Germinal center (tissue), 1 donor: ENCODE results near the gene SLC39A9.

ENCODE experiments used
- DNase-seq: peaks from one replicate; pipeline ENCODE4 v3.0.0; 2012; ENCODE audit warnings: mixed read lengths, low spot score

The SLC39A9 gene

DNA sequence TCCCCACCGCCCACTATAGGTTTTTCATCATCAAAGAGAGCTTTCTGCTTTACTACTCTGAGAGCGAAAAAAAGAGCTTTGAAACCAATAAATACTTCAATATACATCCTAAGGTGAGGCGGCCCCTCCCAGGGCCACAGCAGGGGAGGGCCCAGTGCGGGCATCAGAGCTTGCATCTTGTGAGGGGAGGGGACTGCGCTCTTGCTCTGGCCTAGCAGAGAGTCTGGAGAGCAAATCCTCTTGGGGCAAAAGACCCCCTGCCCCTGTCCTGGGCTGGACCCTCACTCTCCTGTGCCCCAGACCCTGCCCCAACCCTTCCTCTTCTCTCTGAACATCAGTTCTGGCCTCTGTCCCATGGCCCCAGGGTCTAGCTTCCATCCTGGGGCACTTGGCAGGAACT, 101.6 kb downstream of the SLC39A9 start:
- no peak for DNase-seq

DNA sequence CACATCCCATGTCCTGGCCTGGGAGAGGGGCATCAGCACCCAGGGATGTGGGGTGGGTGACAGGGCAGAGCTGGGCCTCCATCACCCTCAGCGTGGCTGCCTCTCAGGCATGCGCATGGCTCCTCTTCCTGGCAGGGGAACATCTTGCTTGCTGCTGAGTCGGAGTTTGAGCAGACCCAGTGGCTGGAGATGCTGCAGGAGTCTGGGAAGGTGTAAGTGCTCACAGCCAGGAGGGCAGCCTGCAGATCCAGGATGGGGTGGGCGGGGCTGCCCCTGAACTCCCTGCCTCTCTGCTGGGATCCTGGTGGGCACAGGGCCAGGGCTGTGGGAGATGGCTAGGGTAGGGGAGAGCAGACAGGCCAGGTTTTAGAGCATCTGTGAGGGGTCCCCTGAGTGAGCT, 102.2 kb downstream of the SLC39A9 start:
- DNase-seq, result no peak

DNA sequence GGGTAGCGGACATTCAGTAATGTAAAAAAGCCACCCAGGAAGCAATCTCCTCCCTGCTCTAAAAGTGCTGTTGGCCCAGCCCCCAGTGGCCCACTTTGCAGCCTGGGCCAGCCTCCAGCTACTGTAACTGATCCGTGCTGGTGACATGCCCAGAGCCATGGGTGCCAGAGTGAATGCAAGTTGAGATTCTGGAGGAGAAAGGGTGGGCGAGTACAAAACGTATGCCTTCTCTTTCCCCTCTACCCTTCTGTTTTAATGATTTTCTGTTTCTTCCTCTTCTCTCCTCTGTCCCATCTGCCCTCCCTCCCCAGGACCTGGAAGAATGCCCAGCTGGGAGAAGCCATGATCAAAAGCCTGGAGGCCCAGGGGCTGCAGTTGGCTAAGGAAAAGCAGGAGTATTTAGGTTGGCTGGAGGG, 102.9 kb downstream of the SLC39A9 start:
- DNase-seq, result no peak

GRCh38 chr14:69504775-69505174, 106.3 kb downstream of the SLC39A9 start:
- no peak for DNase-seq

DNA sequence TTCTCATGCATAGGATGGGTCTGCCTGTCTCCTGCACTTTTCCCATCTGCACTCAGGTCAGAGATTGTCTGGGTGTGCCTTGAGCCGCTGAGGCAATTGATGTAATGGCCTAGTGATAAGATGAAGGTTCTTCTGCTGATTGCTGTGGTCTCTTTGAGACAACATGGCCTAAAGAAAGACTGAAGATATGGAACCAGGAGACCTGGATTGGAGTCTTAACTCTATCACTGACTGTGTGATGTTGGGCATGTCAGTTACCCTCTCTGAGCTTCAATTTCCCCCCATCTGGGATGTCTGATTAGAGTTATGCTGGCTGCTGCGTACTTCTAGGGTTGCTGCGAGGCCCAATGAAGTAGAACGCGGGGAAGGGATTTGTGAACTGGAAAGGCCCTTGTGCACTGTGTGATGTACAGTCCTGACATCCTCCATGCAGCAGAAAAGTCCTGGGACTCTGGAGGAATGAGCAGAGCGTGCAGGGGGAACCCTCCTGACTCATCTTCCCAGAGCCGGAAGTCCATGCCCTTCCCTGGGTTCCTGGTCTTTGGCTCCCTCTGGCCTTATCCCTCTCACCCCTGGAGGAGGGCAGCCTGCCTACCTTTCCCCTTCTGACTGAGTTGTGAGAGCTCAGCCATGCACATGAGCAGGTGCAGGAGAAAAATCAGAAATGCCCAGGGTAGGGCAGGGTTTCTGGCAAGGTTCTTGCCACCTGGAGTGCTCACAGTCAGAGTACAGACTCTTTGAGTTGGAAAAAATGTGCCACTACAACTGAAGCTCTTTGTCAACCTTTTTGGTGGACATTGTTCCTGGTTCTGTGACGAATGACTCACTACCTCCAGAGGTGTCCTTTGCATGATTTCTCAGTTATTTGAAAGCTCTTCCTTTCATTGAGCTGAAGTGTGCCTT, 107.1 kb downstream of the SLC39A9 start:
- no peak for DNase-seq

DNA sequence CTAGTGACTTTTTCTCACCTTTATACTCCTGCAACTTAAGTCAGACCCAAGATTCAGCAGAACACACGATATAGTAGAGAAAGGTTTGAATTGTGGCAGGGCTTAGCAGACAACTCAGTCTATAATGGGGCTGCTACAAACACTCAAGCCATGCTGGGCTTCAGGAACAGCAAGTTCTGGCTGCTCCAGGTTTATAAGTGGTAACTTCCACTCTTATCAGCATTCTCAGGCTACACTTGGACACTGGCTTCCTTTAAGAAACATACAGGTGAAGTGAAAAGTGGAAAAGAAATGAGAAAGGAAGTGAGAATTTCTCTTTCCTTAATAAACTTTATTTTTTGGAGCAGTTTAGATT, 107.7 kb downstream of the SLC39A9 start:
- no peak for DNase-seq
